GM21717 (cell line): ENCODE measurements around the gene ANKRD31.
"Not testable (repeated sequence)": the region's sequence is repeated elsewhere in the genome, so short reads cannot be mapped to it uniquely, and the experiment has no call there.

Experiments
- ATAC-seq: cut with Tn5 transposase; IDR thresholded peaks from one replicate; pipeline ENCODE4 v1.9.1; 2021; ENCODE audit warnings: mild to moderate bottlenecking, moderate library complexity; ENCODE audit not compliant: unreplicated experiment

ANKRD31 gene

GRCh38 chr5:75161508-75161907 is 75.2 kb downstream of the ANKRD31 start:
- not testable (repeated sequence) for ATAC-seq

GRCh38 chr5:75156585-75156984 is 80.1 kb downstream of the ANKRD31 start:
- no peak for ATAC-seq

GRCh38 chr5:75152860-75153259 is 83.8 kb downstream of the ANKRD31 start:
- ATAC-seq = no peak

GRCh38 chr5:75148051-75148450 is 88.6 kb downstream of the ANKRD31 start:
- no peak for ATAC-seq

- ATAC-seq = no peak
Observed at GRCh38 chr5:75142566-75143136, 94.0 kb downstream of the ANKRD31 start.

- no peak for ATAC-seq
Observed at GRCh38 chr5:75140277-75140676, 96.4 kb downstream of the ANKRD31 start.

GRCh38 chr5:75138689-75139088 is 98.0 kb downstream of the ANKRD31 start:
- ATAC-seq = no peak

GRCh38 chr5:75130818-75131349 is 105.8 kb downstream of the ANKRD31 start:
- no peak for ATAC-seq

GRCh38 chr5:75116856-75117255 is 119.8 kb downstream of the ANKRD31 start:
- ATAC-seq = no peak

- ATAC-seq = not testable (repeated sequence)
Observed at GRCh38 chr5:75114311-75114710, 122.4 kb downstream of the ANKRD31 start.

- no peak for ATAC-seq
Observed at GRCh38 chr5:75113354-75114113, 123.1 kb downstream of the ANKRD31 start.

GRCh38 chr5:75108931-75109596 is 127.6 kb downstream of the ANKRD31 start:
- ATAC-seq = no peak

GRCh38 chr5:75108515-75108914 is 128.2 kb downstream of the ANKRD31 start:
- ATAC-seq = no peak

- ATAC-seq = not testable (repeated sequence)
Observed at GRCh38 chr5:75095956-75096355, 140.7 kb downstream of the ANKRD31 start.

- no peak for ATAC-seq
Observed at GRCh38 chr5:75091597-75091996, 145.1 kb downstream of the ANKRD31 start.

GRCh38 chr5:75089662-75090061 is 147.0 kb downstream of the ANKRD31 start:
- ATAC-seq = no peak

GRCh38 chr5:75089137-75089536 is 147.5 kb downstream of the ANKRD31 start:
- no peak for ATAC-seq

GRCh38 chr5:75088648-75089047 is 148.0 kb downstream of the ANKRD31 start:
- ATAC-seq = no peak

- no peak for ATAC-seq
Observed at GRCh38 chr5:75081510-75081909, 155.2 kb downstream of the ANKRD31 start.

GRCh38 chr5:75079346-75079745 is 157.3 kb downstream of the ANKRD31 start:
- not testable (repeated sequence) for ATAC-seq

- no peak for ATAC-seq
Observed at GRCh38 chr5:75078027-75078426, 158.7 kb downstream of the ANKRD31 start.

- ATAC-seq = no peak
Observed at GRCh38 chr5:75072061-75072460, 164.6 kb downstream of the ANKRD31 start.
